Measurements from ENCODE around the gene SOCS3. TPM values are rescaled to one million over a fixed set of nuclear protein-coding genes. Genes with fewer than 3 reads are reported as not detected.

SOCS3 gene
- total and polyA plus RNA-seq, 2 experiments from 2014 or later, result 13.2 to 32.9 TPM

GRCh38 chr17:78335209-78335608 is 24.7 kb downstream of the SOCS3 start (continued):
- no peak for TF ChIP-seq ZNF462 (CRISPR knock-in tag; IDR thresholded peaks at IDR 0.05)
- no peak for TF ChIP-seq ZNF331 (CRISPR knock-in tag; IDR thresholded peaks at IDR 0.05; ENCODE audit: low read depth)
- no peak for TF ChIP-seq ZNF114 (CRISPR knock-in tag; IDR thresholded peaks at IDR 0.05)
- no peak for TF ChIP-seq EZH2phosphoT487 (IDR thresholded peaks at IDR 0.05; ENCODE audit: unreplicated experiment)
- TF ChIP-seq NANOG (IDR thresholded peaks at IDR 0.05; ENCODE audit: borderline replicate concordance), result no peak
- TF ChIP-seq REST (IDR thresholded peaks at IDR 0.05; ENCODE audit: unreplicated experiment), result no peak

GRCh38 chr17:78332991-78333390 is 26.9 kb downstream of the SOCS3 start:
- H3K27me3 ChIP-seq (ENCODE audit: insufficient read depth), result no peaks in the 10 kb centered on the region
- DNase-seq (ENCODE audit: low spot score) (no peak), ATAC-seq (no peak)
- peaks cover 11% of the 10 kb centered on the region; the same call in 1 of the 2 replicates for H3K4me1 ChIP-seq (ENCODE audit: insufficient read depth)
- H3K9me2 ChIP-seq (ENCODE audit: insufficient read depth), result no peaks in the 10 kb centered on the region
- Mint-ChIP-seq H3K27ac (no peak overlapping the region), H3K36me3 (ENCODE audit: low read depth) (no peaks in the 10 kb centered on the region; the same call in 2 of the 3 replicates), H3K27me3 (ENCODE audit: insufficient read depth, low read depth, poor library complexity) (peaks cover 16% of the 10 kb centered on the region), H3K9me3 (peaks cover 2% of the 10 kb centered on the region; the same call in 1 of the 3 replicates), H3K4me1 (peaks cover 21% of the 10 kb centered on the region), H3K4me3 (no peak overlapping the region)
- H3K79me2 ChIP-seq (replicated peaks; ENCODE audit: insufficient read depth), result no peaks in the 10 kb centered on the region
- H3K4me3 ChIP-seq, result no peak overlapping the region
- peaks cover 2% of the 10 kb centered on the region; the same call in 1 of the 2 replicates for H3F3A ChIP-seq (replicated peaks; ENCODE audit: low read depth)
- no peak overlapping the region for H3K4me2 ChIP-seq
- no peak overlapping the region for H3K27ac ChIP-seq (ENCODE audit: low read depth)
- no peaks in the 10 kb centered on the region for H3K36me3 ChIP-seq (ENCODE audit: insufficient read depth)
- no peaks in the 10 kb centered on the region for H4K20me1 ChIP-seq (replicated peaks; ENCODE audit: insufficient read depth)
- no peak overlapping the region for H2AFZ ChIP-seq
- no peak for TF ChIP-seq POLR2AphosphoS5 (IDR thresholded peaks at IDR 0.05; ENCODE audit: low read depth)
- no peak for TF ChIP-seq ZNF331 (CRISPR knock-in tag; IDR thresholded peaks at IDR 0.05; ENCODE audit: low read depth)
- TF ChIP-seq ZNF114 (CRISPR knock-in tag; IDR thresholded peaks at IDR 0.05), result no peak
- TF ChIP-seq JUNB (IDR thresholded peaks at IDR 0.05; ENCODE audit: unreplicated experiment), result no peak
- TF ChIP-seq CREB1 (CRISPR knock-in tag; IDR thresholded peaks at IDR 0.05; ENCODE audit: low read depth), result no peak
- no peak for TF ChIP-seq EZH2phosphoT487 (IDR thresholded peaks at IDR 0.05; ENCODE audit: unreplicated experiment)
- no peak for TF ChIP-seq STAT1 (IDR thresholded peaks at IDR 0.05; ENCODE audit: unreplicated experiment)
- TF ChIP-seq ETS1 (IDR thresholded peaks at IDR 0.05), result no peak
- TF ChIP-seq REST (IDR thresholded peaks at IDR 0.05; ENCODE audit: unreplicated experiment), result no peak
